H7 (cell line): ENCODE results near the gene DNAH10. TPM values are rescaled to one million over a fixed set of nuclear protein-coding genes. Genes with fewer than 3 reads are reported as not detected.

Experiments
- DNase-seq: peaks from one replicate; pipeline ENCODE4 v3.0.0; 2012
- H3K27me3 ChIP-seq: 2 replicates; pipeline ENCODE4 v1.6.0; 2011; ENCODE audit warnings: mild to moderate bottlenecking, low read length; ENCODE audit not compliant: control insufficient read depth, insufficient read depth
- H3K36me3 ChIP-seq: replicated peaks from 2 replicates; pipeline ENCODE4 v1.5.1; 2011; ENCODE audit warnings: low read length; ENCODE audit not compliant: control insufficient read depth, insufficient read depth
- H3K4me3 ChIP-seq: 2 replicates; pipeline ENCODE4 v1.5.1; 2011; ENCODE audit warnings: low read depth, mild to moderate bottlenecking, control low read depth, low read length, moderate library complexity; ENCODE audit not compliant: insufficient read depth
- total RNA-seq: library from RNA; depleted of rRNA; stranded (reverse); fragments of >200 nt; shearing (Covaris generic); gene quantifications from 2 replicates; pipeline ENCODE4 v1.2.3, GENCODE V29; 2014

Gene DNAH10
- total RNA-seq, 1 experiment from 2014 or later, result 0.03 TPM

- Histone ChIP-seq H3K27me3 (no peaks in the 10 kb centered on the region), H3K36me3 (no peaks in the 10 kb centered on the region), H3K4me3 (no peak overlapping the region)
- DNase-seq, result peak; percentile 53
Observed at GRCh38 chr12:123912415-123913380, 150.6 kb downstream of the DNAH10 start.

DNA sequence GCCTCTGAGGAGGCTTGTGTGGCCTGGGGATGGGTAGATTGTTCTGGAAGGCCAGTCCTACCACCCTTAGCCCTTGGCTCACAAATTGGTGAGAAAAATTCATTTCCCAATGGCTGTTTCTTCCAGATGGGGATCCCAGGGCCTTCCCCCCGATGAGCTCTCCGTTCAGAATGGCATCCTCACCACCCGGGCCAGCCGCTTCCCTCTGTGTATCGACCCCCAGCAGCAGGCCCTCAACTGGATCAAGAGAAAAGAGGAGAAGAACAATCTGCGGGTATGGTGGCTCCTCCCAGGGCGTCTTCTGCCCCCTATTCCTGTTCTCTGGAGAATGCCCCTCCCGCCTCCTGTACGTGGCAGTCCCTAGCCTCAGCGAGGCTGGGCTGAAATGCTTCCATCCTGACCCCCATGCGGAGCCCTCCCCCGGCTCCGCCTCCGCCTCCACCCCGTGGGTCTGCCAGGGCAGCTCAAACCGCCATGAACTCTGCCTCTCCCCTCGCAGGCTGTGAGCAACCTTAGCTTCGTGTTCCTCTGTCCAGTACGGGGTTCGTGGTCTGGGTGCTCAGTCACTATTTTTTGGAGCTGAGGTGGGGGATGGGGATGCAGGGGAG lies 152.7 kb downstream of the DNAH10 start:
- peak; percentile 85 for DNase-seq
- Histone ChIP-seq H3K36me3 (no peaks in the 10 kb centered on the region), H3K4me3 (no peak overlapping the region), H3K27me3 (no peaks in the 10 kb centered on the region)

DNA sequence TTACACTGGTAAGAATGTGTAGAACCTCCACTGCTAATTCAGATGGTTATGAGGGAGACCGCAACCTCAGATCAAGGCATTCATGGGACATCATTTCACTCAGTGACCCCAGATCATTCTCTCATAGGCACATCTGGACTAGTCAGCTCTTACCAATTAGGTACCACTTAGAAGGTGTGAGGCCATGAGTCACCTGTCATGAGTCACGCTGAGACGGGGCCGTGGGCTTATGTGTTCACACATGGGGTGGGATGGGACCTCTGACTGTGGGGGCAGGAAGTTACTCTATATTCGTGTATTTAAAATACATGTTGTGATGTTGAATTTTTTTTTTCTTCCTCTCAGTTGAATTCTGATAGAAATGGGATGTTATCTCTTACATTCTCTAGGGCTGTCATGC lies 154.6 kb downstream of the DNAH10 start:
- no peaks in the 10 kb centered on the region for H3K27me3 ChIP-seq
- H3K4me3 ChIP-seq, result no peak overlapping the region
- H3K36me3 ChIP-seq, result no peaks in the 10 kb centered on the region
- DNase-seq, result no peak

DNA sequence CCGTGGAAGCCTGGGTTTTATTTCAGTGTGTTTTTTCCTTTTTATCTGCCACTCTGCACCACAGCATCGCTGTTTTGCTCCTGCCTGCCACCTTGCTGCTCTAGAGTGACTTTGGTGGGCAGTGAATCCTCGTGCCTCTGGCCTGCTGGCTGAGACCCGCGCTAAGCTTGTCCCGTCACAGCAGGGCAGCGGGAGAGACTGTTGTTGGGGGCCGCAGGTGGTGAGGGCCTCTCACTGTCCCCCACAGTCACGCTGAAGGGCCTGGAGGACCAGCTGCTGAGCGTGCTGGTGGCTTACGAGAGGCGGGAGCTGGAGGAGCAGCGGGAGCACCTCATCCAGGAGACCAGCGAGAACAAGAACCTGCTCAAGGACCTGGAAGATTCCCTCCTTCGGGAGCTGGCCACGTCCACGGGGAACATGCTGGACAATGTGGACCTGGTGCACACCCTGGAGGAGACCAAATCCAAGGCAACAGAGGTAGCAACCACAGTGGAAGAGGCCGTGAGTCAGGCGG lies 155.3 kb downstream of the DNAH10 start:
- Histone ChIP-seq H3K4me3 (no peak overlapping the region), H3K36me3 (no peaks in the 10 kb centered on the region), H3K27me3 (no peaks in the 10 kb centered on the region)
- DNase-seq, result peak; percentile 39

GRCh38 chr12:123919980-123920360 lies 157.9 kb downstream of the DNAH10 start:
- Histone ChIP-seq H3K36me3 (no peaks in the 10 kb centered on the region), H3K27me3 (no peaks in the 10 kb centered on the region)
- no peak for DNase-seq

GRCh38 chr12:123923038-123923437 lies 160.9 kb downstream of the DNAH10 start:
- Histone ChIP-seq H3K36me3 (no peaks in the 10 kb centered on the region), H3K27me3 (no peaks in the 10 kb centered on the region), H3K4me3 (no peak overlapping the region)
- DNase-seq, result no peak

More at GRCh38 chr12:123919980-123920360, 157.9 kb downstream of the DNAH10 start:
- no peak overlapping the region for H3K4me3 ChIP-seq

DNA sequence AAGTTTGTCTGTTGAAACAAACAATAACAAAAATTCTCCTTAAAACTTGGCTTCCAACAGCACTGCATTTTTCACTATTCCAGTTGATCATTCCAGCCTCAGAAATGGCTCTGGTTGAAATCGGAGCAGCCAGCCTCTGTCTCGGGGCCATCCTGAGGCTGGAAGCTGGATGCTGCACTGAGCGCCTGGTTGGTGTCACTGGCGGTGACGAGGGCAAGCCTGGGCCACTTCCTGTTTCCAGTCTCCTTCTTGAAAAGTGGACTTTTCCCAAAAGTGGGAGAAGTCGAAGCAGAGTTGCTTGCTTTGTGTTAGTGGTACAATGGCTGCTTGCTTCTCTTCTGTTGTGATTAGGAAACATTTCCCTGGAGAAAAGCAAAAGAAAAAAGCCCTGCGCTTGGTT lies 161.8 kb downstream of the DNAH10 start:
- Histone ChIP-seq H3K4me3 (no peak overlapping the region), H3K36me3 (no peaks in the 10 kb centered on the region), H3K27me3 (no peaks in the 10 kb centered on the region)
- no peak for DNase-seq

- DNase-seq, result no peak
Observed at GRCh38 chr12:123924539-123924938, 162.4 kb downstream of the DNAH10 start.

DNA sequence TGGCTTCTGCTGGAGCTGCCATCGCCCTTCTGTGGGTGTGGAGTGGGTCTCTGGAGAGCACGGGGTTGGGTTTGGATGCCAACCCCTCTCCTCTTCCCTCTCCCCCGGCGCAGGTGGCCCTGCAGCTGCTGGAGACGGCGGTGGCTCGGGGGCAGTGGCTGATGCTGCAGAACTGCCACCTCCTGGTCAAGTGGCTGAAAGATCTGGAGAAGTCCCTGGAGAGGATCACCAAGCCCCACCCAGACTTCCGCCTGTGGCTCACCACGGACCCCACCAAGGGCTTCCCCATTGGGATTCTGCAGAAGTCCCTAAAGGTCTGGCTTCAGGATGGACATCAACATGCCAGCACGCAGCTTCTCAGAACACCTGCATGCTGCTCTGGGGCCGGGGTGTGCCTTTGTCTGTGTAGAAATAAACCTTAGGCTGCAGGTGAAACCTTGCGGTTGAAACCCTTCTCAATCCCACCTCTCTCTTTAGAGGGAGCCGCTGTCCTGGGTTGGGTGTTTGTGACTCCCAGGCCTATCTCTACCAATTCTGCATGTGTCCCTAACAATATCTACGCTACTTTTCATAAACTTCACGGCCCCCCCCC lies 166.3 kb downstream of the DNAH10 start:
- H3K27me3 ChIP-seq, result no peaks in the 10 kb centered on the region

More at GRCh38 chr12:123924539-123924938, 162.4 kb downstream of the DNAH10 start:
- H3K27me3 ChIP-seq, result no peaks in the 10 kb centered on the region
- no peaks in the 10 kb centered on the region for H3K36me3 ChIP-seq
- H3K4me3 ChIP-seq, result no peak overlapping the region

DNA sequence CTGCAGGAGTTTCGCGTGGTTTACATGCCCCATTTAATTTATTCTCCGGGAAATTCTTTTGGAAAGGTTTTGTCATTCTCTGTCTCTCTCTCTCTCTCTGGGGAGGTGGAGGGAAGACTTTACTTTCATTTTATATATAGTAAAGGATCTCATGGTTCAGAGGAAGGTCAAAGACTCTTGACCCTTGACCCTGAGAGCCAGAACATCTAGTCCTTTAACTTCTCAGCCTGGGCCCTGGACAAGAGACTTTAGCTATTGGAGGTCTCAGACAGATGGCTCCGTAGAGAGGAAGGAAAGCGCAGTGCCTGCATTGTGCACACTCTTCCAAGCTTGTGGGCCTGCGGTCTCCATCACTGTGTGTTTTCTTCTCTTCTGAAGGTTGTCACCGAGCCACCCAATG lies 166.8 kb downstream of the DNAH10 start:
- Histone ChIP-seq H3K4me3 (no peak overlapping the region), H3K36me3 (no peaks in the 10 kb centered on the region), H3K27me3 (no peaks in the 10 kb centered on the region)
- DNase-seq, result no peak

More for the DNA sequence above, 166.3 kb downstream of the DNAH10 start:
- Histone ChIP-seq H3K36me3 (no peaks in the 10 kb centered on the region), H3K4me3 (no peak overlapping the region)
- DNase-seq, result no peak

DNA sequence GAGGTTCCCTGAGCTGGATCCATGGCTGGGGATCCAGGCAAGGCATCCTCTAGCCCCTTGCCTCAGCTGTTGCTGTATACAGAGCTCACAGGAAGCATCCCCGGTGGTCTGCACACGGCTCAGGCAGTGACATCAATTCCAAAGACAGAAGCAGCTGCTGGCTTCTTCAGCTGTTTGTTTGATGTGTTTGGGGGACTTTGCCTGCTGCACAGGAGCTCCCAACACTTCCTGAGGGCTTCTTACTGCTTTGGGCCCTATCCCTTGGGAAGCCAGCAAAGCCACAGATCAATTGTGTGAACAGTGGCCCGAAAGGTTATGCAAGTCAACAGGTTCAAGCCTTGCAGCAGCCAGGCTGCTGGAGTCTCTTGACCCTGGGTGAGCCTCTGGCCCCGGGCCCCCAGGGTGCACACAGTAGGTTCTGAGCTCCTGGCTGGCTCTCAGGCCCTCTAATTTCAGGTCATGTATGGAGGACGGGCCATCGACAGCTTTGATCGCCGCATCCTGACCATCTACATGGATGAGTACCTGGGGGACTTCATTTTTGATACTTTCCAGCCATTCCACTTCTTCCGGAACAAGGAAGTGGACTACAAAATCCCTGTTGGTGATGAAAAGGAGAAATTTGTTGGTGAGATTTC lies 168.0 kb downstream of the DNAH10 start:
- Histone ChIP-seq H3K27me3 (no peaks in the 10 kb centered on the region), H3K4me3 (no peak overlapping the region), H3K36me3 (no peaks in the 10 kb centered on the region)
- DNase-seq, result no peak

- H3K4me3 ChIP-seq, result no peak overlapping the region
- no peaks in the 10 kb centered on the region for H3K36me3 ChIP-seq
- H3K27me3 ChIP-seq, result no peaks in the 10 kb centered on the region
- DNase-seq, result no peak
Observed at GRCh38 chr12:123931686-123932321, 169.7 kb downstream of the DNAH10 start.

GRCh38 chr12:123933214-123933613 lies 171.1 kb downstream of the DNAH10 start:
- H3K27me3 ChIP-seq, result no peaks in the 10 kb centered on the region
- no peak overlapping the region for H3K4me3 ChIP-seq
- DNase-seq, result no peak

More at GRCh38 chr12:123933214-123933613, 171.1 kb downstream of the DNAH10 start:
- H3K36me3 ChIP-seq, result no peaks in the 10 kb centered on the region
